SK-N-MC (cell line): ENCODE measurements around the gene LRRC37A3.
"Not testable (repeated sequence)": the region's sequence is repeated elsewhere in the genome, so short reads cannot be mapped to it uniquely, and the experiment has no call there.

Experiments
- DNase-seq: peaks from one replicate; pipeline ENCODE4 v3.0.0-alpha.2; 2011; ENCODE audit warnings: low read depth, low spot score
- H3K27ac ChIP-seq: fragments of 200-600 bp; sonication (generic); 2 replicates; pipeline ENCODE4 v1.5.1; 2016; ENCODE audit warnings: mixed run types
- H3K36me3 ChIP-seq: fragments of 200-600 bp; sonication (generic); 2 replicates; pipeline ENCODE4 v1.6.1; 2017; ENCODE audit warnings: antibody characterized with exemption, low read length, mixed read lengths; ENCODE audit not compliant: insufficient read depth
- H3K4me3 ChIP-seq: fragments of 200-600 bp; sonication (generic); 2 replicates; pipeline ENCODE4 v1.5.1; 2016
- H3K9ac ChIP-seq: fragments of 200-600 bp; sonication (generic); 2 replicates; pipeline ENCODE4 v1.8.0; 2017; ENCODE audit warnings: mixed run types, mixed read lengths; ENCODE audit not compliant: insufficient read length
- H3K9me3 ChIP-seq: fragments of 200-600 bp; sonication (generic); 2 replicates; pipeline ENCODE4 v1.6.1; 2017; ENCODE audit warnings: low read depth, mild to moderate bottlenecking, antibody characterized with exemption, low read length, moderate library complexity, mixed read lengths
- EZH2 ChIP-seq: fragments of 200-600 bp; sonication (generic); IDR thresholded peaks from one replicate; pipeline ENCODE4 v1.6.1; 2017; ENCODE audit warnings: antibody characterized with exemption
- FOXP2 ChIP-seq: optimal IDR thresholded peaks from 2 replicates; pipeline ENCODE3; 2011; ENCODE audit warnings: mild to moderate bottlenecking, moderate library complexity; ENCODE audit not compliant: insufficient read depth; ENCODE audit errors: extremely low read length, control extremely low read depth
- POLR2AphosphoS5 ChIP-seq: IDR thresholded peaks from 2 replicates; pipeline ENCODE4 v1.6.1; 2012; ENCODE audit warnings: mild to moderate bottlenecking, low read depth, low read length, borderline replicate concordance

The LRRC37A3 gene

GRCh38 chr17:64941761-64942160 lies 22.5 kb upstream of the LRRC37A3 start:
- H3K4me3 ChIP-seq = no peak overlapping the region
- no peak for TF ChIP-seq EZH2
- no peak for TF ChIP-seq POLR2AphosphoS5
- no peak for TF ChIP-seq FOXP2
- H3K27ac ChIP-seq = no peak overlapping the region
- no peak overlapping the region for H3K9ac ChIP-seq
- no peaks in the 10 kb centered on the region for H3K36me3 ChIP-seq
- no peak for DNase-seq
- H3K9me3 ChIP-seq = no peaks in the 10 kb centered on the region

GRCh38 chr17:64941045-64941444 lies 21.8 kb upstream of the LRRC37A3 start:
- DNase-seq = no peak
- Histone ChIP-seq H3K27ac (no peak overlapping the region), H3K36me3 (no peaks in the 10 kb centered on the region), H3K9ac (no peak overlapping the region), H3K4me3 (no peak overlapping the region), H3K9me3 (no peaks in the 10 kb centered on the region)
- TF ChIP-seq POLR2AphosphoS5 = no peak
- no peak for TF ChIP-seq EZH2
- TF ChIP-seq FOXP2 = no peak

GRCh38 chr17:64940055-64940454 lies 20.8 kb upstream of the LRRC37A3 start:
- H3K9me3 ChIP-seq = no peaks in the 10 kb centered on the region
- no peak for TF ChIP-seq FOXP2
- TF ChIP-seq POLR2AphosphoS5 = no peak
- no peak for TF ChIP-seq EZH2
- H3K27ac ChIP-seq = no peak overlapping the region
- no peak overlapping the region for H3K4me3 ChIP-seq
- DNase-seq = no peak
- no peak overlapping the region for H3K9ac ChIP-seq
- H3K36me3 ChIP-seq = no peaks in the 10 kb centered on the region

- TF ChIP-seq EZH2 (no peak), FOXP2 (no peak)
- Histone ChIP-seq H3K4me3 (no peak overlapping the region), H3K27ac (no peak overlapping the region), H3K36me3 (no peaks in the 10 kb centered on the region), H3K9me3 (no peaks in the 10 kb centered on the region), H3K9ac (no peak overlapping the region)
- DNase-seq = no peak
These were observed 19.7 kb upstream of the LRRC37A3 start for GRCh38 chr17:64938925-64939474.

- DNase-seq = no peak
- Histone ChIP-seq H3K4me3 (no peak overlapping the region), H3K9ac (no peak overlapping the region), H3K9me3 (no peaks in the 10 kb centered on the region), H3K36me3 (no peaks in the 10 kb centered on the region), H3K27ac (no peak overlapping the region)
- TF ChIP-seq POLR2AphosphoS5 (no peak), EZH2 (no peak), FOXP2 (no peak)
These were observed 19.0 kb upstream of the LRRC37A3 start for GRCh38 chr17:64938290-64938689.

GRCh38 chr17:64936117-64936516 lies 16.8 kb upstream of the LRRC37A3 start:
- Histone ChIP-seq H3K9ac (no peak overlapping the region), H3K27ac (no peak overlapping the region), H3K4me3 (no peak overlapping the region), H3K36me3 (no peaks in the 10 kb centered on the region), H3K9me3 (no peaks in the 10 kb centered on the region)
- TF ChIP-seq POLR2AphosphoS5 (no peak), EZH2 (no peak), FOXP2 (no peak)
- no peak for DNase-seq

GRCh38 chr17:64934284-64934778 lies 15.1 kb upstream of the LRRC37A3 start:
- not testable (repeated sequence) for DNase-seq, H3K36me3 ChIP-seq, H3K9ac ChIP-seq, H3K4me3 ChIP-seq, H3K27ac ChIP-seq, H3K9me3 ChIP-seq

- H3K4me3 ChIP-seq, H3K36me3 ChIP-seq, H3K9me3 ChIP-seq, H3K9ac ChIP-seq, H3K27ac ChIP-seq, DNase-seq: not testable (repeated sequence)
These were observed 13.6 kb upstream of the LRRC37A3 start for GRCh38 chr17:64932850-64933249.

- not testable (repeated sequence) for H3K36me3 ChIP-seq, H3K9ac ChIP-seq, H3K4me3 ChIP-seq, H3K27ac ChIP-seq, DNase-seq, H3K9me3 ChIP-seq
These were observed 11.1 kb upstream of the LRRC37A3 start for GRCh38 chr17:64930374-64930773.

GRCh38 chr17:64929419-64930209 lies 10.3 kb upstream of the LRRC37A3 start:
- not testable (repeated sequence) for DNase-seq, H3K9me3 ChIP-seq, H3K9ac ChIP-seq, H3K36me3 ChIP-seq, H3K4me3 ChIP-seq, H3K27ac ChIP-seq

GRCh38 chr17:64928701-64929100 lies 9.4 kb upstream of the LRRC37A3 start:
- H3K36me3 ChIP-seq, H3K9ac ChIP-seq, H3K4me3 ChIP-seq, DNase-seq, H3K27ac ChIP-seq, H3K9me3 ChIP-seq: not testable (repeated sequence)

- not testable (repeated sequence) for H3K27ac ChIP-seq, H3K36me3 ChIP-seq, H3K4me3 ChIP-seq, H3K9ac ChIP-seq, H3K9me3 ChIP-seq
- peak; percentile 44 for DNase-seq
These were observed 8.2 kb upstream of the LRRC37A3 start for GRCh38 chr17:64927444-64927843.

- not testable (repeated sequence) for DNase-seq, H3K27ac ChIP-seq, H3K9ac ChIP-seq, H3K4me3 ChIP-seq, H3K9me3 ChIP-seq, H3K36me3 ChIP-seq
These were observed 7.2 kb upstream of the LRRC37A3 start for GRCh38 chr17:64926430-64926829.

GRCh38 chr17:64925244-64925643 lies 6.0 kb upstream of the LRRC37A3 start:
- not testable (repeated sequence) for H3K9me3 ChIP-seq, H3K27ac ChIP-seq, H3K4me3 ChIP-seq, H3K36me3 ChIP-seq, H3K9ac ChIP-seq, DNase-seq
